ENCODE measurements around the gene ARL11. TPM values are rescaled to one million over a fixed set of nuclear protein-coding genes. Genes with fewer than 3 reads are reported as not detected.

The ARL11 gene
- total RNA-seq, 1 donor from 2014 or later: not detected

DNA sequence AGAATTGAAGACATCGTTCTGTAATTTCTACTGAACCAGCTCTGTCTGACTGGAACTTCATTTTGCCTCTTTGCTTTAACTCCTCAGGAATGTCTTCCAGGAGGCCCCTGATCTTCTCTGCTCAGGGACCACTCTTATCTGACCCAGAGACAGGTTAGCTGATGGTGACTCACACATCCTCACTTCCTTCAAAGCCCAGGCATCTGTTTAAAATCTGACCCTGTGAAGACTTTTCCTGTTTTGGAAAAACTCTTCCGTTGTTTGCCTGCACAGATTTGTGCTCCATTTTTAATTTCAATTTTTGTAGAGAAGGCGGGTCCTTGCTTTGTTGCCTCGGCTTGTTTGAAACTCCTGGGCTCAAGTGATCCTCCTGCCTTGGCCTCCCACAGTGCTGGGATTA lies 1.6 kb downstream of the ARL11 start:
- Histone ChIP-seq H3K4me2 (ENCODE audit: low read length) (peak overlapping the region; percentile 32), H4K20me1 (ENCODE audit: insufficient read depth, low read length) (no peaks in the 10 kb centered on the region), H3K27me3 (ENCODE audit: insufficient read depth, low read length) (no peaks in the 10 kb centered on the region), H3K9ac (ENCODE audit: low read length) (no peak overlapping the region), H3K9me3 (ENCODE audit: insufficient read depth, low read depth, low read length) (no peaks in the 10 kb centered on the region), H3K4me3 (ENCODE audit: insufficient read depth, low read depth, low read length) (no peak overlapping the region), H3K4me1 (ENCODE audit: insufficient read depth, low read length) (peaks cover 14% of the 10 kb centered on the region), H2AFZ (ENCODE audit: low read depth, low read length) (no peak overlapping the region), H3K36me3 (ENCODE audit: insufficient read depth, low read length) (no peaks in the 10 kb centered on the region), H3K27ac (ENCODE audit: low read depth, low read length) (no peak overlapping the region), H3K79me2 (ENCODE audit: insufficient read depth, low read length) (no peaks in the 10 kb centered on the region)
- Mint-ChIP-seq H3K27me3 (ENCODE audit: low read depth, unreplicated experiment) (no peaks in the 10 kb centered on the region), H3K36me3 (ENCODE audit: low read depth, unreplicated experiment) (no peaks in the 10 kb centered on the region), H3K9me3 (ENCODE audit: unreplicated experiment) (no peaks in the 10 kb centered on the region), H3K4me3 (ENCODE audit: unreplicated experiment) (no peak overlapping the region), H3K27ac (ENCODE audit: unreplicated experiment) (peak overlapping the region; percentile 42), H3K4me1 (ENCODE audit: low read depth, unreplicated experiment) (peaks cover 12% of the 10 kb centered on the region)
- DNase-seq (ENCODE audit: low read depth) (no peak), FAIRE-seq (no peak)
- TF ChIP-seq, protein P1, sequence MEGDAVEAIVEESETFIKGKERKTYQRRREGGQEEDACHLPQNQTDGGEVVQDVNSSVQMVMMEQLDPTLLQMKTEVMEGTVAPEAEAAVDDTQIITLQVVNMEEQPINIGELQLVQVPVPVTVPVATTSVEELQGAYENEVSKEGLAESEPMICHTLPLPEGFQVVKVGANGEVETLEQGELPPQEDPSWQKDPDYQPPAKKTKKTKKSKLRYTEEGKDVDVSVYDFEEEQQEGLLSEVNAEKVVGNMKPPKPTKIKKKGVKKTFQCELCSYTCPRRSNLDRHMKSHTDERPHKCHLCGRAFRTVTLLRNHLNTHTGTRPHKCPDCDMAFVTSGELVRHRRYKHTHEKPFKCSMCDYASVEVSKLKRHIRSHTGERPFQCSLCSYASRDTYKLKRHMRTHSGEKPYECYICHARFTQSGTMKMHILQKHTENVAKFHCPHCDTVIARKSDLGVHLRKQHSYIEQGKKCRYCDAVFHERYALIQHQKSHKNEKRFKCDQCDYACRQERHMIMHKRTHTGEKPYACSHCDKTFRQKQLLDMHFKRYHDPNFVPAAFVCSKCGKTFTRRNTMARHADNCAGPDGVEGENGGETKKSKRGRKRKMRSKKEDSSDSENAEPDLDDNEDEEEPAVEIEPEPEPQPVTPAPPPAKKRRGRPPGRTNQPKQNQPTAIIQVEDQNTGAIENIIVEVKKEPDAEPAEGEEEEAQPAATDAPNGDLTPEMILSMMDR (IDR thresholded peaks at IDR 0.05; ENCODE audit: insufficient read depth, low read depth, low read length): no peak
- no peak for TF ChIP-seq EZH2 (IDR thresholded peaks at IDR 0.05; ENCODE audit: insufficient read depth, low read length)

DNA sequence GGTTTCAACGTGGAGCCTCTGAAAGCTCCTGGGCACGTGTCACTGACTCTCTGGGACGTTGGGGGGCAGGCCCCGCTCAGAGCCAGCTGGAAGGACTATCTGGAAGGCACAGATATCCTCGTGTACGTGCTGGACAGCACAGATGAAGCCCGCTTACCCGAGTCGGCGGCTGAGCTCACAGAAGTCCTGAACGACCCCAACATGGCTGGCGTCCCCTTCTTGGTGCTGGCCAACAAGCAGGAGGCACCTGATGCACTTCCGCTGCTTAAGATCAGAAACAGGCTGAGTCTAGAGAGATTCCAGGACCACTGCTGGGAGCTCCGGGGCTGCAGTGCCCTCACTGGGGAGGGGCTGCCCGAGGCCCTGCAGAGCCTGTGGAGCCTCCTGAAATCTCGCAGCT lies 2.3 kb downstream of the ARL11 start:
- DNase-seq (ENCODE audit: low read depth): no peak
- H3K9me3 Mint-ChIP-seq (ENCODE audit: unreplicated experiment): no peaks in the 10 kb centered on the region
- Histone ChIP-seq H2AFZ (ENCODE audit: low read depth, low read length) (no peak overlapping the region), H3K79me2 (ENCODE audit: insufficient read depth, low read length) (no peaks in the 10 kb centered on the region), H3K4me1 (ENCODE audit: insufficient read depth, low read length) (peaks cover 14% of the 10 kb centered on the region), H3K4me2 (ENCODE audit: low read length) (no peak overlapping the region), H3K9me3 (ENCODE audit: insufficient read depth, low read depth, low read length) (no peaks in the 10 kb centered on the region), H3K4me3 (ENCODE audit: insufficient read depth, low read depth, low read length) (no peak overlapping the region), H4K20me1 (ENCODE audit: insufficient read depth, low read length) (no peaks in the 10 kb centered on the region), H3K36me3 (ENCODE audit: insufficient read depth, low read length) (no peaks in the 10 kb centered on the region), H3K27me3 (ENCODE audit: insufficient read depth, low read length) (no peaks in the 10 kb centered on the region), H3K27ac (ENCODE audit: low read depth, low read length) (no peak overlapping the region), H3K9ac (ENCODE audit: low read length) (no peak overlapping the region)
- FAIRE-seq: no peak
- H3K4me1 Mint-ChIP-seq (ENCODE audit: low read depth, unreplicated experiment): peaks cover 11% of the 10 kb centered on the region
- TF ChIP-seq, protein P1 (IDR thresholded peaks at IDR 0.05; ENCODE audit: insufficient read depth, low read depth, low read length): no peak
- no peak for TF ChIP-seq EZH2 (IDR thresholded peaks at IDR 0.05; ENCODE audit: insufficient read depth, low read length)
- H3K36me3 Mint-ChIP-seq (ENCODE audit: low read depth, unreplicated experiment): no peaks in the 10 kb centered on the region
- H3K4me3 Mint-ChIP-seq (ENCODE audit: unreplicated experiment): no peak overlapping the region
- peaks cover 4% of the 10 kb centered on the region for H3K27me3 Mint-ChIP-seq (ENCODE audit: low read depth, unreplicated experiment)
- H3K27ac Mint-ChIP-seq (ENCODE audit: unreplicated experiment): no peak overlapping the region

DNA sequence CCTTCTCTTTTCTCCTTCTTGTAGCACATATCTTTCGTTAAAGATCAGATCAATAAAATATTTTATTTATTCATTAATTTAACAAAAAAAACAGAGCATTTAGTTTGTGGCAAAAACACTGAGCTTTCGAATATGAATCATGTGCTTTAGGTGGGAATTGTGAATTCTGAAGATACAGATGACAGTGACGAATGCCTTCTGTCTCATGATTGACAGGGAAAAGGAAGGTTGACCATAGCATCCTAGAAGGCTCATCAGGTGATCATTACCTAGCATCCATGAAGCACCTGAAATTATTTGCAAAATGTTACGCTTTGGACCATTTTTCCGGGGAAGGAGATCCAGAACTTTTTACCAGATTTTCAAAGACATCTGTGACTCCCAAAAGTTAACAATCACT lies 3.8 kb downstream of the ARL11 start:
- H3K36me3 Mint-ChIP-seq (ENCODE audit: low read depth, unreplicated experiment): peaks cover 5% of the 10 kb centered on the region
- no peaks in the 10 kb centered on the region for H3K36me3 ChIP-seq (ENCODE audit: insufficient read depth, low read length)
- H2AFZ ChIP-seq (ENCODE audit: low read depth, low read length): no peak overlapping the region
- peaks cover 4% of the 10 kb centered on the region for H3K27me3 Mint-ChIP-seq (ENCODE audit: low read depth, unreplicated experiment)
- H3K9ac ChIP-seq (ENCODE audit: low read length): no peak overlapping the region
- H3K27ac Mint-ChIP-seq (ENCODE audit: unreplicated experiment): no peak overlapping the region
- H3K27ac ChIP-seq (ENCODE audit: low read depth, low read length): no peak overlapping the region
- no peak for TF ChIP-seq EZH2 (IDR thresholded peaks at IDR 0.05; ENCODE audit: insufficient read depth, low read length)
- TF ChIP-seq, protein P1 (IDR thresholded peaks at IDR 0.05; ENCODE audit: insufficient read depth, low read depth, low read length): no peak
- H3K27me3 ChIP-seq (ENCODE audit: insufficient read depth, low read length): no peaks in the 10 kb centered on the region
- H3K9me3 Mint-ChIP-seq (ENCODE audit: unreplicated experiment): no peaks in the 10 kb centered on the region
- no peak overlapping the region for H3K4me3 Mint-ChIP-seq (ENCODE audit: unreplicated experiment)
- H3K9me3 ChIP-seq (ENCODE audit: insufficient read depth, low read depth, low read length): no peaks in the 10 kb centered on the region
- no peak overlapping the region for H3K4me2 ChIP-seq (ENCODE audit: low read length)
- no peaks in the 10 kb centered on the region for H4K20me1 ChIP-seq (ENCODE audit: insufficient read depth, low read length)
- no peak overlapping the region for H3K4me3 ChIP-seq (ENCODE audit: insufficient read depth, low read depth, low read length)
- no peak for FAIRE-seq
- DNase-seq (ENCODE audit: low read depth): no peak
- H3K4me1 ChIP-seq (ENCODE audit: insufficient read depth, low read length): peaks cover 11% of the 10 kb centered on the region
- H3K79me2 ChIP-seq (ENCODE audit: insufficient read depth, low read length): no peaks in the 10 kb centered on the region
- H3K4me1 Mint-ChIP-seq (ENCODE audit: low read depth, unreplicated experiment): peaks cover 6% of the 10 kb centered on the region

All from astrocyte (in vitro differentiated cells and primary cell).